ENCODE data around the gene BCL2L11. TPM values are rescaled to one million over a fixed set of nuclear protein-coding genes. Genes with fewer than 3 reads are reported as not detected.

BCL2L11 gene
- total and polyA plus RNA-seq, 2 donors (not counting 3 experiments of a cell fraction or from before 2014, with no cell fraction given) = 12.9 to 26.6 TPM

- H3K9ac ChIP-seq (replicated peaks; ENCODE audit: extremely low read depth, insufficient read depth, low read length) = no peak overlapping the region
- FAIRE-seq (no peak), DNase-seq (ENCODE audit: low read depth, low spot score) (no peak)
- no peak overlapping the region for H3K27ac ChIP-seq (ENCODE audit: insufficient read depth, low read depth, low read length)
- H3K9me3 ChIP-seq (replicated peaks; ENCODE audit: control insufficient read depth, insufficient read depth, low read length) = no peaks in the 10 kb centered on the region
- H2AFZ ChIP-seq (ENCODE audit: low read depth, low read length) = no peak overlapping the region
- intact Hi-C loops (cut with micrococcal nuclease) (no loop called here), dilution Hi-C loops (cut with MboI; ENCODE audit: extremely low pct_ligation_motif_present, low sequenced_read_pairs) (no loop called here)
- no peak for TF ChIP-seq CTCF (IDR thresholded peaks at IDR 0.05; ENCODE audit: extremely low read depth in 1 of 2, insufficient read depth in 1 of 2, low read depth in 1 of 2, low read length in 2 of 2)
- ChIA-PET CTCF (interaction anchor here (1.3 kb wide), 1 partner anchor 12 kb away, joined by 5 read pairs; no protein-coding TSS in a partner anchor), POLR2A (no interaction called here)
- peaks cover 37 to 54% of the 10 kb centered on the region in 2 experiments for H3K27me3 ChIP-seq (ENCODE audit: control insufficient read depth in 2 of 2, insufficient read depth in 2 of 2, low read length in 2 of 2)
- H3K79me2 ChIP-seq (ENCODE audit: control insufficient read depth, insufficient read depth, low read length) = no peaks in the 10 kb centered on the region
- no peaks in the 10 kb centered on the region for H3K9me1 ChIP-seq (replicated peaks; ENCODE audit: control insufficient read depth, extremely low read depth, insufficient read depth, low read length)
- BruUV-seq (replicated peaks) = no TSS peak
- H3K4me3 ChIP-seq (replicated peaks in 1 of 3; ENCODE audit: insufficient read depth in 1 of 3, low read depth in 1 of 3, low read length in 3 of 3) = no peak overlapping the region
- H3K4me2 ChIP-seq (ENCODE audit: insufficient read depth, low read length) = no peak overlapping the region
- no peaks in the 10 kb centered on the region for H3K4me1 ChIP-seq (ENCODE audit: control insufficient read depth, extremely low read depth, insufficient read depth, low read length)
- no peaks in the 10 kb centered on the region for H4K20me1 ChIP-seq (replicated peaks; ENCODE audit: control insufficient read depth, extremely low read depth, insufficient read depth, low read length)
- H3K36me3 ChIP-seq (ENCODE audit: control insufficient read depth in 2 of 2, extremely low read depth in 1 of 2, insufficient read depth in 2 of 2, low read length in 2 of 2) = no peaks in the 10 kb centered on the region
Observed at GRCh38 chr2:111176388-111176787, 55.7 kb downstream of the BCL2L11 start.

GRCh38 chr2:111176867-111177266 lies 56.2 kb downstream of the BCL2L11 start:
- Histone ChIP-seq H2AFZ (ENCODE audit: low read depth, low read length) (no peak overlapping the region), H3K79me2 (ENCODE audit: control insufficient read depth, insufficient read depth, low read length) (no peaks in the 10 kb centered on the region), H3K9ac (replicated peaks; ENCODE audit: extremely low read depth, insufficient read depth, low read length) (no peak overlapping the region), H3K9me3 (replicated peaks; ENCODE audit: control insufficient read depth, insufficient read depth, low read length) (no peaks in the 10 kb centered on the region), H3K27me3 (ENCODE audit: control insufficient read depth in 2 of 2, insufficient read depth in 2 of 2, low read length in 2 of 2) (peaks cover 40 to 55% of the 10 kb centered on the region in 2 experiments), H3K4me1 (ENCODE audit: control insufficient read depth, extremely low read depth, insufficient read depth, low read length) (no peaks in the 10 kb centered on the region), H3K4me3 (replicated peaks in 1 of 3; ENCODE audit: insufficient read depth in 1 of 3, low read depth in 1 of 3, low read length in 3 of 3) (no peak overlapping the region), H3K27ac (ENCODE audit: insufficient read depth, low read depth, low read length) (no peak overlapping the region), H3K9me1 (replicated peaks; ENCODE audit: control insufficient read depth, extremely low read depth, insufficient read depth, low read length) (no peaks in the 10 kb centered on the region), H3K4me2 (ENCODE audit: insufficient read depth, low read length) (no peak overlapping the region), H4K20me1 (replicated peaks; ENCODE audit: control insufficient read depth, extremely low read depth, insufficient read depth, low read length) (no peaks in the 10 kb centered on the region), H3K36me3 (ENCODE audit: control insufficient read depth in 2 of 2, extremely low read depth in 1 of 2, insufficient read depth in 2 of 2, low read length in 2 of 2) (no peaks in the 10 kb centered on the region)
- ChIA-PET POLR2A (no interaction called here), CTCF (interaction anchor here (1.3 kb wide), 1 partner anchor 11 kb away, joined by 5 read pairs; no protein-coding TSS in a partner anchor)
- dilution Hi-C loops (cut with MboI; ENCODE audit: extremely low pct_ligation_motif_present, low sequenced_read_pairs) = no loop called here
- no peak for DNase-seq (ENCODE audit: low read depth, low spot score)
- FAIRE-seq = no peak
- TF ChIP-seq MYC (IDR thresholded peaks at IDR 0.05; ENCODE audit: low read depth, low read length) (no peak), FOS (IDR thresholded peaks at IDR 0.05; ENCODE audit: borderline replicate concordance, insufficient read depth, low read length) (no peak), CTCF (IDR thresholded peaks at IDR 0.05; ENCODE audit: extremely low read depth in 1 of 2, insufficient read depth in 1 of 2, low read depth in 1 of 2, low read length in 2 of 2) (no peak), EZH2 (IDR thresholded peaks at IDR 0.05; ENCODE audit: borderline replicate concordance, low read depth, low read length, severe bottlenecking) (no peak), JUN (IDR thresholded peaks at IDR 0.05; ENCODE audit: borderline replicate concordance, insufficient read depth, insufficient read length, low read depth) (no peak), GATA2 (IDR thresholded peaks at IDR 0.05; ENCODE audit: insufficient read depth, insufficient read length, low read depth, low read length) (no peak)
- intact Hi-C loops (cut with micrococcal nuclease) = no loop called here
- BruUV-seq (replicated peaks) = no TSS peak
